Endothelial cell of umbilical vein (primary cell): ENCODE data around the gene GID4. TPM values are rescaled to one million over a fixed set of nuclear protein-coding genes. Genes with fewer than 3 reads are reported as not detected.

Experiments
- BruUV-seq: library from RNA; stranded (reverse); fragments of 400-500 nt; replicated peaks from 2 replicates; lab custom pipeline; 2021; lab: Mats Ljungman, UMichigan
- CTCF ChIA-PET: fragments of 300-600, 350-600 bp; sonication (Branson Sonifier 250); formaldehyde crosslinking; loops from one replicate; lab custom pipeline; 2021; ENCODE audit warnings: antibody characterized with exemption, inconsistent platforms; lab: Charles Lee
- POLR2A ChIA-PET: fragments of 300-600, 350-600 bp; sonication (Branson Sonifier 250); formaldehyde crosslinking; loops from one replicate; lab custom pipeline; 2021; ENCODE audit warnings: antibody characterized with exemption, inconsistent platforms; lab: Charles Lee
- DNase-seq: peaks from one replicate; pipeline ENCODE4 v3.0.0-alpha.2; 2011; ENCODE audit warnings: low read depth, low spot score
- FAIRE-seq: peaks from 2 replicates; lab custom pipeline; 2011; peaks lifted over from hg19 to GRCh38; lab: Jason Lieb, UNC
- H2AFZ ChIP-seq: 2 replicates; pipeline ENCODE4 v1.6.0; 2012; ENCODE audit warnings: low read depth, low read length, control low read depth, inconsistent platforms
- H3K27ac ChIP-seq: 2 replicates; pipeline ENCODE4 v1.5.1; 2011; ENCODE audit warnings: low read depth, mild to moderate bottlenecking, control low read depth, low read length, moderate library complexity; ENCODE audit not compliant: insufficient read depth
- H3K27me3 ChIP-seq, 2 experiments: 2 replicates each; pipeline versions ENCODE4 v1.6.0 to v1.6.1; 2011; ENCODE audit warnings: low read length in 2 of 2, mixed read lengths in 1 of 2; ENCODE audit not compliant: control insufficient read depth in 2 of 2, insufficient read depth in 2 of 2
- H3K36me3 ChIP-seq, 2 experiments: 2 replicates in 1 of 2; 3 replicates in 1 of 2; pipeline ENCODE4 v1.5.1; 2011; ENCODE audit warnings: low read length in 2 of 2, mild to moderate bottlenecking in 1 of 2, moderate library complexity in 1 of 2; ENCODE audit not compliant: control insufficient read depth in 2 of 2, insufficient read depth in 2 of 2; ENCODE audit errors: extremely low read depth in 1 of 2
- H3K4me1 ChIP-seq: 3 replicates; pipeline ENCODE4 v1.5.1; 2011; ENCODE audit warnings: mild to moderate bottlenecking, low read length; ENCODE audit not compliant: control insufficient read depth, insufficient read depth; ENCODE audit errors: extremely low read depth
- H3K4me2 ChIP-seq: 2 replicates; pipeline ENCODE4 v1.6.1; 2011; ENCODE audit warnings: low read length, control low read depth, mixed read lengths; ENCODE audit not compliant: insufficient read depth
- H3K4me3 ChIP-seq, 3 experiments: fragments of 200-600 bp in 1 of 3; sonication (generic), shearing (Covaris generic) in 1 of 3; replicated peaks in 1 of 3; 2 replicates each; pipeline ENCODE4 v1.5.1; 2011 to 2016; ENCODE audit warnings: control low read depth in 3 of 3, low read length in 3 of 3, mild to moderate bottlenecking in 2 of 3, inconsistent platforms in 1 of 3, low read depth in 1 of 3, moderate library complexity in 1 of 3; ENCODE audit not compliant: insufficient read depth in 1 of 3
- H3K79me2 ChIP-seq: 2 replicates; pipeline ENCODE4 v1.6.0; 2012; ENCODE audit warnings: low read length, inconsistent platforms; ENCODE audit not compliant: control insufficient read depth, insufficient read depth
- H3K9ac ChIP-seq: replicated peaks from 2 replicates; pipeline ENCODE3; 2011; ENCODE audit warnings: low read length, control low read depth; ENCODE audit not compliant: insufficient read depth; ENCODE audit errors: extremely low read depth
- H3K9me1 ChIP-seq: replicated peaks from 3 replicates; pipeline ENCODE4 v1.6.0; 2011; ENCODE audit warnings: mild to moderate bottlenecking, low read length; ENCODE audit not compliant: control insufficient read depth, insufficient read depth; ENCODE audit errors: extremely low read depth
- H3K9me3 ChIP-seq: replicated peaks from 2 replicates; pipeline ENCODE4 v1.5.1; 2012; ENCODE audit warnings: low read length, inconsistent platforms; ENCODE audit not compliant: control insufficient read depth, insufficient read depth
- H4K20me1 ChIP-seq: replicated peaks from 2 replicates; pipeline ENCODE3; 2011; ENCODE audit warnings: mild to moderate bottlenecking, low read length; ENCODE audit not compliant: control insufficient read depth, insufficient read depth; ENCODE audit errors: extremely low read depth
- EZH2 ChIP-seq: IDR thresholded peaks from 2 replicates; pipeline ENCODE4 v1.6.1; 2012; ENCODE audit warnings: borderline replicate concordance, low read depth, mild to moderate bottlenecking, moderate library complexity, low read length, inconsistent platforms; ENCODE audit not compliant: severe bottlenecking
- FOS ChIP-seq: IDR thresholded peaks from 2 replicates; pipeline ENCODE4 v1.6.1; 2011; ENCODE audit warnings: mild to moderate bottlenecking, low read length, moderate library complexity, borderline replicate concordance; ENCODE audit not compliant: insufficient read depth
- GATA2 ChIP-seq: IDR thresholded peaks from 2 replicates; pipeline ENCODE4 v1.7.0; 2011; ENCODE audit warnings: low read depth, mild to moderate bottlenecking, moderate library complexity, mixed read lengths, low read length; ENCODE audit not compliant: insufficient read length, insufficient read depth
- JUN ChIP-seq: IDR thresholded peaks from 2 replicates; pipeline ENCODE4 v1.6.1; 2011; ENCODE audit warnings: borderline replicate concordance, low read depth; ENCODE audit not compliant: insufficient read length, insufficient read depth
- MYC ChIP-seq: IDR thresholded peaks from one replicate; pipeline ENCODE4 v1.6.1; 2011; ENCODE audit warnings: mild to moderate bottlenecking, low read depth, low read length
- POLR2A ChIP-seq: IDR thresholded peaks from 2 replicates; pipeline ENCODE4 v1.6.1; 2012; ENCODE audit warnings: low read depth, mild to moderate bottlenecking, control low read depth, low read length
- POLR2AphosphoS5 ChIP-seq: IDR thresholded peaks from 2 replicates; pipeline ENCODE4 v1.6.1; 2012; ENCODE audit warnings: low read depth, mild to moderate bottlenecking, control low read depth, low read length, moderate library complexity; ENCODE audit not compliant: insufficient read depth
- dilution Hi-C: fragments of 300-500 bp; cut with MboI; formaldehyde crosslinking; loops from one replicate; pipeline ENCODE4 v1.15.0; 2019; ENCODE audit warnings: low sequenced_read_pairs; ENCODE audit not compliant: extremely low pct_ligation_motif_present
- intact Hi-C: fragments of 100-400 bp; cut with micrococcal nuclease; formaldehyde crosslinking; loops from one replicate; pipeline ENCODE4 v1.10.0; 2022
- polyA plus RNA-seq, 4 experiments: library from polyadenylated mRNA; depleted of rRNA in 3 of 4; stranded (reverse) in 3 of 4; unstranded in 1 of 4; fragments of >200 nt; gene quantifications; 2 replicates each; pipeline versions ENCODE4 v1.2.1 to v1.2.3, GENCODE V29; 2011 to 2012; ENCODE audit warnings: missing spikeins in 1 of 4
- total RNA-seq: library from RNA; stranded (reverse); gene quantifications from 2 replicates; pipeline ENCODE4 v1.2.3, GENCODE V29; 2021
- TF ChIP-seq, protein P1 (sequence below): IDR thresholded peaks from 2 replicates; pipeline ENCODE4 v1.6.1; 2011; ENCODE audit not compliant: insufficient read depth, insufficient read length
- TF ChIP-seq, protein P2 (sequence below), 2 donors: IDR thresholded peaks; 1 replicate in 1 of 2; 2 replicates in 1 of 2; pipeline ENCODE4 v1.5.1; 2011; ENCODE audit warnings: low read length in 2 of 2, mild to moderate bottlenecking in 2 of 2, moderate library complexity in 2 of 2, control low read depth in 1 of 2, inconsistent platforms in 1 of 2, low read depth in 1 of 2; ENCODE audit not compliant: insufficient read depth in 1 of 2; ENCODE audit errors: extremely low read depth in 1 of 2

Gene GID4
- total and polyA plus RNA-seq, 2 donors (not counting 3 experiments of a cell fraction or from before 2014, with no cell fraction given), result 6.4 to 11.3 TPM

DNA sequence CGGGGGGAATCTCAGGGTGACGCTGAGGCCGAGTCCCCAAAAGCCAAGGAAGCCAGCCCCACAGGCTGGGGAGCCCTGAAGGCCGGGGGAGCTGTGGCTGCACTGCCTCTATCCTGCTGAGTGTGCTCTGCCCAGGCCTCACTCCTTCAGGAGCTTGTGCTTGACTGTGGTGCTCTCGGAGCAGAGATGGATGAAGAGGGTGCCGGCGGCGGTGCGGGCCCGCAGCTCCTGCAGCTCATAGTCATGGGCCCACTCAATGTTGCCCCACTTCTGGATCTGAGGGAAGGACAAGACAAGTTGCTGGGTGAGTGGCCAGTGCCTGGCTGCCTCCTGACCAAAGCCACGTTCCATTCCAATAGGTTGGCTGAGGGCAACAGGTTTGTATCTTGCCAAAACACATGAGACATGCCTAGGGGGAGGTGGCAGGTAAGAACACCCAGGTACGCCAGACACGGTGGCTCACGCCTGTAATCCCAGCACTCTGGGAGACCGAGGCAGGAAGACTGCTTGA is 20.7 kb upstream of the GID4 start:
- Histone ChIP-seq H3K4me1 (peaks cover 5% of the 10 kb centered on the region), H3K9me3 (no peaks in the 10 kb centered on the region), H2AFZ (no peak overlapping the region), H3K9me1 (no peaks in the 10 kb centered on the region), H3K79me2 (no peaks in the 10 kb centered on the region), H3K27me3 (no peaks in the 10 kb centered on the region), H3K4me3 (no peak overlapping the region), H3K9ac (no peak overlapping the region), H3K36me3 (peaks cover 0 to 7% of the 10 kb centered on the region in 2 experiments), H4K20me1 (no peaks in the 10 kb centered on the region), H3K27ac (no peak overlapping the region), H3K4me2 (no peak overlapping the region)
- no peak for TF ChIP-seq MYC
- TF ChIP-seq FOS, result no peak
- TF ChIP-seq GATA2, result no peak
- no peak for TF ChIP-seq EZH2
- no peak for TF ChIP-seq POLR2A
- TF ChIP-seq, protein P1, sequence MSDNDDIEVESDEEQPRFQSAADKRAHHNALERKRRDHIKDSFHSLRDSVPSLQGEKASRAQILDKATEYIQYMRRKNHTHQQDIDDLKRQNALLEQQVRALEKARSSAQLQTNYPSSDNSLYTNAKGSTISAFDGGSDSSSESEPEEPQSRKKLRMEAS, result no peak
- TF ChIP-seq POLR2AphosphoS5, result no peak
- TF ChIP-seq, protein P2, sequence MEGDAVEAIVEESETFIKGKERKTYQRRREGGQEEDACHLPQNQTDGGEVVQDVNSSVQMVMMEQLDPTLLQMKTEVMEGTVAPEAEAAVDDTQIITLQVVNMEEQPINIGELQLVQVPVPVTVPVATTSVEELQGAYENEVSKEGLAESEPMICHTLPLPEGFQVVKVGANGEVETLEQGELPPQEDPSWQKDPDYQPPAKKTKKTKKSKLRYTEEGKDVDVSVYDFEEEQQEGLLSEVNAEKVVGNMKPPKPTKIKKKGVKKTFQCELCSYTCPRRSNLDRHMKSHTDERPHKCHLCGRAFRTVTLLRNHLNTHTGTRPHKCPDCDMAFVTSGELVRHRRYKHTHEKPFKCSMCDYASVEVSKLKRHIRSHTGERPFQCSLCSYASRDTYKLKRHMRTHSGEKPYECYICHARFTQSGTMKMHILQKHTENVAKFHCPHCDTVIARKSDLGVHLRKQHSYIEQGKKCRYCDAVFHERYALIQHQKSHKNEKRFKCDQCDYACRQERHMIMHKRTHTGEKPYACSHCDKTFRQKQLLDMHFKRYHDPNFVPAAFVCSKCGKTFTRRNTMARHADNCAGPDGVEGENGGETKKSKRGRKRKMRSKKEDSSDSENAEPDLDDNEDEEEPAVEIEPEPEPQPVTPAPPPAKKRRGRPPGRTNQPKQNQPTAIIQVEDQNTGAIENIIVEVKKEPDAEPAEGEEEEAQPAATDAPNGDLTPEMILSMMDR (IDR thresholded peaks at IDR 0.05; ENCODE audit: extremely low read depth in 1 of 2, insufficient read depth in 1 of 2, low read depth in 1 of 2, low read length in 2 of 2), result no peak
- no peak for TF ChIP-seq JUN
- ChIA-PET CTCF (interaction anchor here (1.1 to 1.3 kb wide), 2 partner anchors 15 to 99 kb away, joined by 3 to 4 read pairs; no protein-coding TSS in a partner anchor), POLR2A (interaction anchor here (1.0 kb wide), 1 partner anchor 46 kb away, joined by 3 read pairs; the partner anchor contains the start of genes DRC3 and TOM1L2)
- intact Hi-C loops, result no loop called here
- DNase-seq, result no peak
- FAIRE-seq, result no peak
- dilution Hi-C loops, result no loop called here
- no TSS peak for BruUV-seq
